Tibial nerve (tissue), 4 donors: Measurements from ENCODE around the gene LRRC42. TPM values are rescaled to one million over a fixed set of nuclear protein-coding genes. Genes with fewer than 3 reads are reported as not detected.

Source experiments
- DNase-seq, 2 donors: peaks; one replicate each; pipeline ENCODE4 v3.0.0-alpha.2; 2019; ENCODE audit warnings: low spot score in 2 of 2
- H3K27ac ChIP-seq, 4 donors: fragments of 200-600 bp; sonication (generic) in 3 of 4; one replicate each; pipeline ENCODE4 v1.5.1; 2017 to 2019; ENCODE audit warnings: mild to moderate bottlenecking in 1 of 4
- H3K27me3 ChIP-seq, 2 donors: fragments of 200-600 bp; sonication (generic) in 1 of 2; one replicate each; pipeline versions ENCODE4 v1.5.1 to v1.6.0; 2017 to 2019
- H3K36me3 ChIP-seq, 3 donors: fragments of 200-600 bp; sonication (generic); one replicate each; pipeline ENCODE4 v1.5.1; 2018 to 2019
- H3K4me1 ChIP-seq, 4 donors: fragments of 200-600 bp; sonication (generic) in 3 of 4; one replicate each; pipeline ENCODE4 v1.5.1; 2017 to 2019
- H3K4me3 ChIP-seq, 4 donors: fragments of 200-600 bp; sonication (generic) in 3 of 4; one replicate each; pipeline ENCODE4 v1.5.1; 2017 to 2019; ENCODE audit warnings: mild to moderate bottlenecking in 1 of 4, moderate library complexity in 1 of 4
- H3K9me3 ChIP-seq, 4 donors: fragments of 200-600 bp; sonication (generic) in 3 of 4; one replicate each; pipeline ENCODE4 v1.5.1; 2017 to 2019
- EP300 ChIP-seq, 2 donors: sonication (generic); formaldehyde crosslinking; IDR thresholded peaks; one replicate each; pipeline ENCODE4 v1.6.1; 2017; ENCODE audit warnings: antibody characterized with exemption in 2 of 2, mild to moderate bottlenecking in 1 of 2
- POLR2A ChIP-seq, 2 donors: fragments of 450-650 bp; IDR thresholded peaks; one replicate each; pipeline ENCODE4 v1.6.1; 2017; ENCODE audit warnings: antibody characterized with exemption in 2 of 2, mild to moderate bottlenecking in 2 of 2, moderate library complexity in 2 of 2
- WGBS, 2 donors: methylation state at CpG; one replicate each; pipeline ENCODE4 v1.1.5; 2018; 5-methylcytosine and 5-hydroxymethylcytosine counted together
- total RNA-seq, 4 donors: library from RNA; depleted of rRNA; stranded (reverse); fragments of >200 nt; gene quantifications; one replicate each; pipeline ENCODE4 v1.1.0, GENCODE V29; 2016
- TF ChIP-seq, protein P1 (sequence below), 5 experiments: fragments of 200-600 bp in 3 of 5; fragments of 450-650 bp in 2 of 5; sonication (generic) in 3 of 5; IDR thresholded peaks; one replicate each; pipeline ENCODE4 v1.5.1; 2016 to 2019; ENCODE audit warnings: antibody characterized with exemption in 5 of 5, mild to moderate bottlenecking in 3 of 5, moderate library complexity in 2 of 5

Gene LRRC42
- total RNA-seq, 4 donors from 2014 or later = 26.1 to 29.5 (median 26.8) TPM

DNA sequence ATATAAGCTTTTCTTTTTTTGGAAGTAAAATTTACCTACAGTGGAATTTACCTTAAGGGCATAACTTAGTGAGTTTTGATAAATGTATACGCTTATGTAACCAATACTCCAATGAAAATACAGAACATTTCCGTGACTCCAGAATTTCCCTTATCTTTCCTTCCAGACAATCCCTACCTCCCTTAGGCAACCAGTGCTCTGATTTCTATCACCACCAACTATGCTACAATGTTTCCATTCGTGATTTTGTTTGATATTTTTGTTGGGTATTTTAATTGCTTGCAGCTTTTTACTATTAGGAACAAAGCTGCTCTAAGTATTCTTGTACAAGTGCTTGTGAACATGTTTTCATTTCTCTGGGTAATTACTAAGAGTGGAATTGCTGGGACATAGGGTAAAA, 15.2 kb upstream of the LRRC42 start:
- TF ChIP-seq EP300 (IDR thresholded peaks at IDR 0.05) (no peak), POLR2A (IDR thresholded peaks at IDR 0.05) (no peak)
- TF ChIP-seq, protein P1, sequence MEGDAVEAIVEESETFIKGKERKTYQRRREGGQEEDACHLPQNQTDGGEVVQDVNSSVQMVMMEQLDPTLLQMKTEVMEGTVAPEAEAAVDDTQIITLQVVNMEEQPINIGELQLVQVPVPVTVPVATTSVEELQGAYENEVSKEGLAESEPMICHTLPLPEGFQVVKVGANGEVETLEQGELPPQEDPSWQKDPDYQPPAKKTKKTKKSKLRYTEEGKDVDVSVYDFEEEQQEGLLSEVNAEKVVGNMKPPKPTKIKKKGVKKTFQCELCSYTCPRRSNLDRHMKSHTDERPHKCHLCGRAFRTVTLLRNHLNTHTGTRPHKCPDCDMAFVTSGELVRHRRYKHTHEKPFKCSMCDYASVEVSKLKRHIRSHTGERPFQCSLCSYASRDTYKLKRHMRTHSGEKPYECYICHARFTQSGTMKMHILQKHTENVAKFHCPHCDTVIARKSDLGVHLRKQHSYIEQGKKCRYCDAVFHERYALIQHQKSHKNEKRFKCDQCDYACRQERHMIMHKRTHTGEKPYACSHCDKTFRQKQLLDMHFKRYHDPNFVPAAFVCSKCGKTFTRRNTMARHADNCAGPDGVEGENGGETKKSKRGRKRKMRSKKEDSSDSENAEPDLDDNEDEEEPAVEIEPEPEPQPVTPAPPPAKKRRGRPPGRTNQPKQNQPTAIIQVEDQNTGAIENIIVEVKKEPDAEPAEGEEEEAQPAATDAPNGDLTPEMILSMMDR (IDR thresholded peaks at IDR 0.05) = no peak
- Histone ChIP-seq H3K9me3 (peaks cover 0 to 13% (median 0%) of the 10 kb centered on the region in 4 donors), H3K36me3 (peaks cover 0 to 65% (median 0%) of the 10 kb centered on the region in 3 donors), H3K27me3 (no peaks in the 10 kb centered on the region), H3K4me1 (no peaks in the 10 kb centered on the region), H3K4me3 (no peak overlapping the region), H3K27ac (no peak overlapping the region)
- 88 to 93% methylated on average over 3 of the region's 3 CpGs for WGBS, 2 donors
- DNase-seq = no peak

DNA sequence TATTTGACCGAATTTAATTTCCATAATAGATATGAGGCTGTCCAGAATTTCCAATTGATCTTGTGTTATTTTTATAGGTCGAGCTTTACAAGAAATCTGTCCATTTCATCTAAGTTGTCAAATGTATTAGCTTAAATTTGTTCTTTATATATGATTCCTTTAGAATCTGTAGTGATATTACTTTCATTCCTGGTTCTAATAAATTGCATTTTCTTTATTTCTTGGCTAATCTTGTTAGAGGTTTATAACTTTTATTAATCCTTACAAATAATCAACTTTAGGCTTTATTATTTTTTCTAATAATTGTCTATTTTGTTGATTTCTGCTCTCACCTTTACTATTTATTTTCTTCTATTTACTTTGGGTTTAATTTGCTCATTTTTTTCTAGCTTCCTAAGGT, 14.6 kb upstream of the LRRC42 start:
- TF ChIP-seq, protein P1 (IDR thresholded peaks at IDR 0.05) = no peak
- 95 to 99% methylated on average over 2 of the region's 2 CpGs for WGBS, 2 donors
- Histone ChIP-seq H3K4me3 (no peak overlapping the region), H3K36me3 (peaks cover 0 to 59% (median 0%) of the 10 kb centered on the region in 3 donors), H3K27ac (no peak overlapping the region), H3K4me1 (no peaks in the 10 kb centered on the region), H3K27me3 (no peaks in the 10 kb centered on the region), H3K9me3 (peaks cover 0 to 13% (median 0%) of the 10 kb centered on the region in 4 donors)
- no peak for DNase-seq

DNA sequence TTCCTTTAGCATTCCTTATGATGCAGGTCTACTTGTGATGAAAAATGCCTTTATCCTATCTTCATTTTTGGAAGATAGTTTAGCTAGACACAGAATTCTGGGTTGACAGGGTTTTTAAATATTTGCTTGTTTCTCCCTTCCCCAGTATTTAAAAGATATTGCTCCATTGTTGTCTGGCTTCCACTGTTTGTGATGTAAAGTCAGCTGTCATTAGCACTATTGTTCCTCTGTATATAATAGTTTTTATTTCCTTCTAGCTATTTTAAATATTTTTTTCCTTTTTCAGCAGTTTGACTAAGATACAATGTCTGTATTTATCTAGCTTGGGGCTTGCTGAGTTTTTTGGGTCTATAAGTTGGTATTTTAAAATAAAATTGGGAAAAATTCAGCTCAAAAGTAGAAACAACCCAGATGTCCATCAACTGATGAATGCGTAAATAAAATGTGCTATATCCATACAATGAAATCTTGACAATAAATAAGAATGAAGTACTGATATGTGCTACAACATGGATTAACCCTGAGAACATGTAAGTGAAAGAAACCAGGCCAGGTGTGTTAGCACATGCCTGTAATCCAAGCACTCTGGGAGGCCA, 11.9 kb upstream of the LRRC42 start:
- Histone ChIP-seq H3K9me3 (peaks cover 0 to 13% (median 0%) of the 10 kb centered on the region in 4 donors), H3K36me3 (peaks cover 0 to 32% (median 0%) of the 10 kb centered on the region in 3 donors), H3K4me3 (no peak overlapping the region), H3K27ac (no peak overlapping the region), H3K27me3 (no peaks in the 10 kb centered on the region), H3K4me1 (no peaks in the 10 kb centered on the region)
- WGBS, 2 donors = 98 to 100% methylated on average over 1 of the region's 1 CpG
- DNase-seq = no peak
- TF ChIP-seq EP300 (IDR thresholded peaks at IDR 0.05) (no peak), POLR2A (IDR thresholded peaks at IDR 0.05) (no peak)
- TF ChIP-seq, protein P1 (IDR thresholded peaks at IDR 0.05) = no peak

DNA sequence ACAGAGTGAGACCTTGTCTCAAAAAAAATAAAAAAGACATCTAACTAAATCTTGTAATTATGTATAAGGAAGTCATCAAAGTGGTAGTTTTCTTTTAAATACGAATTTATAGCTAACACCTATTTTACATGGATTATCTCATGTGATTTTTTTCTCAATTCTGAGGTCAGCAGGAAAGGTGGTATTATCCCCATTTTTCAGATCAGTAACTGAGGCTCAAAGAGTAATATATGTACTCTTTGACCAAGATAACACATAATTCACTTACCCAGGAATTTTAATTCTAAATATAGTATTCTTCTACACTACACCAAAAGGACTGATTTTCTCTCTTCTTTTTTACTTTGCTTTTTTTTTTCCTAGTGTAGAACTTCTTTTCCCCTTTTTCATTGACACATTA, 9.7 kb upstream of the LRRC42 start:
- Histone ChIP-seq H3K27ac (no peak overlapping the region), H3K4me3 (no peak overlapping the region), H3K4me1 (peaks cover 0 to 13% (median 0%) of the 10 kb centered on the region in 4 donors), H3K36me3 (peaks cover 0 to 25% (median 0%) of the 10 kb centered on the region in 3 donors), H3K27me3 (no peaks in the 10 kb centered on the region), H3K9me3 (peaks cover 0 to 13% (median 0%) of the 10 kb centered on the region in 4 donors)
- WGBS, 2 donors = 94 to 95% methylated on average over 1 of the region's 1 CpG
- DNase-seq = no peak
- TF ChIP-seq EP300 (IDR thresholded peaks at IDR 0.05) (no peak), POLR2A (IDR thresholded peaks at IDR 0.05) (no peak)
- TF ChIP-seq, protein P1 (IDR thresholded peaks at IDR 0.05) = no peak

DNA sequence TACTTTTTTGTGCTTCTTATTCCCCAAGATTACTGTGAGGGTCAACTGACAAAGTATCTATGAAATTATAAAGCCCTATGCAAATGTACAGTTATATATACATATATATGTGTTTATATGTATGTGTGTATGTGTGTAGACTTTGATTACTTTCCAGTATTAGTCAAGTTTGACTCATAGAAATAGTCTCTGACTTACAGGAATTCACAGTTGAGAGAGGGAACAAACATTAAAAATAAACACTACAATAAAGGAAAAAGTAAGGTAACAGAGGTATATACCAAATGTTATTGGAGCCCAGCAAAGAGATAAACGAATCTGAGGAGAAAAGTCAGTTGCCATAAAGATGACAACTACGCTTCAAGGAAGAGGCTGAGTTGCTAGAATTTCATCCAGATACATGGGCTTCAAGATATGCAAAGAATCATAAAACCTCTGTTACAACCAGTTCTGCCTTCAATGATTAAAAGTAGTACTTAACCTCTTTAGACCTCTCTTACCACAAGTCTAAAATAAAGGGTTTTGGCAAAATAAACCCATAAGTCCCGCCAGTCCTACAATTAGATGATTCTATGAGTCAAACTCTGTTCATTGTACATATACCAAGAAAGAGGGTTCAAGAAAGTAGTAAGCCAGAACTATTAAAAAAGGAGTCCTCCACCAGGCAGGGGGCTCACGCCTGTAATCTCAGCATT, 7.9 kb upstream of the LRRC42 start:
- TF ChIP-seq, protein P1 (IDR thresholded peaks at IDR 0.05) = no peak
- TF ChIP-seq POLR2A (IDR thresholded peaks at IDR 0.05) (no peak), EP300 (IDR thresholded peaks at IDR 0.05) (no peak)
- H3K27ac ChIP-seq = no peak overlapping the region
- no peak overlapping the region for H3K4me3 ChIP-seq
- no peak for DNase-seq
- H3K4me1 ChIP-seq = peaks cover 0 to 15% (median 0%) of the 10 kb centered on the region in 4 donors
- H3K27me3 ChIP-seq = no peaks in the 10 kb centered on the region
- WGBS, 2 donors = 87 to 93% methylated on average over 4 of the region's 4 CpGs
- H3K36me3 ChIP-seq = peaks cover 0 to 13% (median 0%) of the 10 kb centered on the region in 3 donors
- peaks cover 0 to 9% (median 0%) of the 10 kb centered on the region in 4 donors for H3K9me3 ChIP-seq
